C4-2B (cell line): Measurements from ENCODE around the gene GARIN5A.

ENCODE experiments used
- H3K27ac ChIP-seq: fragments of 450-650 bp; 2 replicates; pipeline ENCODE4 v1.5.1; 2017
- ZFX ChIP-seq: fragments of 450-650 bp; IDR thresholded peaks from 2 replicates; pipeline ENCODE4 v1.6.1; 2017
- TF ChIP-seq, protein P1 (sequence below): fragments of 450-650 bp; conservative IDR thresholded peaks from 2 replicates; pipeline ENCODE4 v1.5.1; 2017; ENCODE audit warnings: mild to moderate bottlenecking

Gene GARIN5A

DNA sequence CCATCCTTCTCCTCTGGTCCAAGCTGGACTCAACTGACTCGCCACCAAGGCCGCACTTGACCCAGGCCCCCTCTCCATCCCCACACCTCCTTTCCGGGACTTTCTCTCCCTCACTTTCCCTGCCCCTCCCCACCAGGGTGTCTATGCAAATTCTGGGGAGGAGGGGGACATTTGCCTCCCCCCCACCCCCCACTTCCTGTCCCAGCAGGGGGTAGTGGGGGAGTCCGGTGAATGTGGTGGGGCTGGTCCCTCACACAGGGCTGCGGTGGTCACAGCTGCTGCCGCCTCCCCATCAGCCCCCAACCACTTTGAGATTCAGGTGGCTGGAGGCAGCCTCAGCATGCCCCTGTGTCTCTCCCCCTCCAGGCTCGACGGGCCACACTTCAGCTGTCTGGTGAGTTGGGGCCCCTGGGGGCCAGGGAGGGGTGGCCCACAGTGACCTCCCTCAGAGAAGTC is 57.0 kb downstream of the GARIN5A start:
- H3K27ac ChIP-seq = no peak overlapping the region

DNA sequence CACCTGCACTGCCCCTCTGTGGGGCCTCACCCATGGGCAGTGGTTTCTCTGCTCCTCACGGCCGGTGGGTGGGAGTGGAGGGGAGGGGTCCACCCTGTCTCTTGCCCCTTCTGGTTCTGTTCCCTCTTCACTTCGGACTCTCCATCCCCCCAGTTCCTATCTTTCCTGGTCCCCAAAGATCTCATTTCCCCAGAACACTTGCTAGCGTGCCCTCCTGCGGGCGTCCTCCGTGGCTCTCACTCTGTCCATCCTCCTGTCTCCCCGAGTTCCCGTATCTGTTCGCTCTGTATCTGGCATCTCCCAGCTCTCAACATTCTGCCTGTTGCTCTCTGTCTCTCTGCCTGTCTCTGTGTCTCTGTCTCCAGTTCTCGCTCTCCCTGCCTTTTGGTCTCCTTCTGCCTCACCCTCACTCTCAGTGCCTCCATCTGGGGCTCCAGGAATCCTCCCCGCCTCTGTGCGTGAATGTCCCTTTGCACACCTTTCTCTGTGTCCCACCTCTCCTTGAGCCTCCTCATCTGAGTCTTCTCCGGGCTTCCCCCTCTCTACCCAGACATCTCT is 57.5 kb downstream of the GARIN5A start:
- TF ChIP-seq ZFX = no peak
- TF ChIP-seq, protein P1, sequence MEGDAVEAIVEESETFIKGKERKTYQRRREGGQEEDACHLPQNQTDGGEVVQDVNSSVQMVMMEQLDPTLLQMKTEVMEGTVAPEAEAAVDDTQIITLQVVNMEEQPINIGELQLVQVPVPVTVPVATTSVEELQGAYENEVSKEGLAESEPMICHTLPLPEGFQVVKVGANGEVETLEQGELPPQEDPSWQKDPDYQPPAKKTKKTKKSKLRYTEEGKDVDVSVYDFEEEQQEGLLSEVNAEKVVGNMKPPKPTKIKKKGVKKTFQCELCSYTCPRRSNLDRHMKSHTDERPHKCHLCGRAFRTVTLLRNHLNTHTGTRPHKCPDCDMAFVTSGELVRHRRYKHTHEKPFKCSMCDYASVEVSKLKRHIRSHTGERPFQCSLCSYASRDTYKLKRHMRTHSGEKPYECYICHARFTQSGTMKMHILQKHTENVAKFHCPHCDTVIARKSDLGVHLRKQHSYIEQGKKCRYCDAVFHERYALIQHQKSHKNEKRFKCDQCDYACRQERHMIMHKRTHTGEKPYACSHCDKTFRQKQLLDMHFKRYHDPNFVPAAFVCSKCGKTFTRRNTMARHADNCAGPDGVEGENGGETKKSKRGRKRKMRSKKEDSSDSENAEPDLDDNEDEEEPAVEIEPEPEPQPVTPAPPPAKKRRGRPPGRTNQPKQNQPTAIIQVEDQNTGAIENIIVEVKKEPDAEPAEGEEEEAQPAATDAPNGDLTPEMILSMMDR = no peak
- H3K27ac ChIP-seq = no peak overlapping the region

More for the DNA sequence above, 57.0 kb downstream of the GARIN5A start:
- TF ChIP-seq ZFX = no peak
- TF ChIP-seq, protein P1 = no peak

DNA sequence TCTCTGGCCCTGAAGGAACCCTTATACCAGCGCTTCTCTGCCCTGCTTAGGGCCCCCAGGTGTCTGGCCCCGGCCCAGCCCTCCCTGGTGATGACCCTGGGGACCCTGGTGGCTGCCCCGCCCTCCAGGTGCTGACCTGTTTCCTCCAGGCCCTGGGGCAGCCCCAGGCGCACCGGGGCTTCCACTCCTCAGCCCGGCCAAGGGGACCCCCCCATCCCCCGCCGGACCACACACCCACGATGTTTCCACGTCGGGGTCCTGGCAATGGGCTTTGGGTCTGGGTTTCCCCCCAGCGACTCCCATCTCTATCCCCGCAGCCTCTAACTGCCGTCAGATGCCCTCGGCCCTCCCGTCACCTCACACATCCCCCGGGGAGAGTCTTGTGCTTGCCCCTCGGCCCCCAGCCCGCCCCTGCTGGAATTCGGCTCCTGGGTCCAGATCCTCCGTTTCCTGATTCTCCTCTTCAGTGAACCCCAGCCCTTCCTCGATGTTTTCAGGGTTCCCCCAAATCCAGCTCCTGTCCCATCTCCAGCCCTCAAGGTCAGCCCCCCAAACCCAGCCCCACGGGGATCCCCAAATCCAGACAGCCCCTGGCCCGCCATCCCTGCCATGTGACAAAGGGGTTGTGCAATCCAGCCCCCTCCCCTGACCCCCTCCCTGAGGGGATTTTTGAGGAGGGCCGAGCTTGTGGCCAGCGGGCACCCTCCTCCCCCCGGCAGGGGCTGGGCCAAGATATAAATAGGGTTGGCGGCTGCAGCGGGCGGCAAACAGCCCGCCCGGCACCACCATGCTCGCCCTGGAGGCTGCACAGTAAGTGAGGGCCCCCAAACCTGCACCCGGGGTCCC is 58.2 kb downstream of the GARIN5A start, which contains the start of gene SPIB:
Gene SPIB, plus strand, starts transcription at position 763 of the 846 bp plus-strand sequence. Its CDS starts 25 bp downstream, at position 788.
- H3K27ac ChIP-seq = no peak within 1 kb of the TSS
- TF ChIP-seq ZFX = no peak
- TF ChIP-seq, protein P1 = no peak

DNA sequence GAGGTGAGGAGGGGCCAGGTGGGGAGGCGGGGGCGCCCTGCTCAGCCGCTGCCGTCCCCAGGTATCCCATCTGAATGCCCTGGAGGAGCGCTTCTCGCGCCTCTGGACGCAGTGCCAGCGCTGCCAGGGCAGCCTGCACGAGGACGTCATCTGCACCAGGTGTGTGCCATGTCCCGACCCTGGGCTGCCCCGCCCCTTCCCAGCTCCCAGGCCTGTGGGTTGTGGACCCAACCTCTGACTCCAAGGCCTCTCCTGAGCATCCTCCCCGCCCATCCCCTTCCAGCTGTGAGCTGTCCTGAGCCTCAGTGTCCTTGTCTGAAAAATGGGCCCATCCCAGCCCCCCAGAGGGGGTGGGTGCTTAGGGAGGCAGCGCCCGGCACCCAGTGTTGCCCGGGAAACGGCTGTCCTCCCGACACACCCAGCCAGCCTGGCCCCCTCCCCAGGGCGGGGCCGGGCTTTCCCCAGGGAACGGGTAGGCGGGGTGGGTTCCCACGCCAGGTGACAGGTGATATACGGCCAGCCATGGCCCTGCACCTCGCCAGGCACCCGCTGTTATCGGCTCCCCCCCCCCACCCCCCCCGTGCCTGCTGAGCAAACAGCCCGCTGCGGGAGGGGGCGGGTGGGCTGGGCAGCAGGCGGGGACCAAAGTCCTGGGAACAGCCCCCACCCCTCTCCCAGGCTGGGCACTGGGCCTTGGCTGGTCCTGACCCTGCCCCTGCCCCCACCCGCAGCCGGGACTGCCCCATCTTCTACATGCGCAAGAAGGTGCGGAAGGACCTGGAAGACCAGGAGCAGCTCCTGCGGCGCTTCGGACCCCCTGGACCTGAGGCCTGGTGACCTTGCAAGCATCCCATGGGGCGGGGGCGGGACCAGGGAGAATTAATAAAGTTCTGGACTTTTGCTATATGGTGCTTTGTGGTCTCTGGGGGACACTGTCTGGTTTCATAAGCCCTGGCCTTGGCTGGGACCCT is 59.3 kb downstream of the GARIN5A start:
- H3K27ac ChIP-seq = no peak overlapping the region
- TF ChIP-seq, protein P1 = no peak
- TF ChIP-seq ZFX = no peak
